Gastrocnemius medialis (tissue), 4 donors: ENCODE data around the gene HES5.

Experiments used
- CTCF ChIP-seq, 5 experiments: fragments of 450-650 bp in 3 of 5; fragments of 200-600 bp in 2 of 5; sonication (generic) in 2 of 5; IDR thresholded peaks in 4 of 5; conservative IDR thresholded peaks in 1 of 5; 1 replicate in 4 of 5; 2 replicates in 1 of 5; pipeline ENCODE4 v1.5.1; 2016 to 2019; ENCODE audit warnings: antibody characterized with exemption in 5 of 5, mild to moderate bottlenecking in 3 of 5, moderate library complexity in 3 of 5
- POLR2A ChIP-seq, 2 donors: fragments of 450-650 bp; IDR thresholded peaks; one replicate each; pipeline ENCODE4 v1.6.1; 2017; ENCODE audit warnings: antibody characterized with exemption in 2 of 2, mild to moderate bottlenecking in 2 of 2, moderate library complexity in 2 of 2

DNA sequence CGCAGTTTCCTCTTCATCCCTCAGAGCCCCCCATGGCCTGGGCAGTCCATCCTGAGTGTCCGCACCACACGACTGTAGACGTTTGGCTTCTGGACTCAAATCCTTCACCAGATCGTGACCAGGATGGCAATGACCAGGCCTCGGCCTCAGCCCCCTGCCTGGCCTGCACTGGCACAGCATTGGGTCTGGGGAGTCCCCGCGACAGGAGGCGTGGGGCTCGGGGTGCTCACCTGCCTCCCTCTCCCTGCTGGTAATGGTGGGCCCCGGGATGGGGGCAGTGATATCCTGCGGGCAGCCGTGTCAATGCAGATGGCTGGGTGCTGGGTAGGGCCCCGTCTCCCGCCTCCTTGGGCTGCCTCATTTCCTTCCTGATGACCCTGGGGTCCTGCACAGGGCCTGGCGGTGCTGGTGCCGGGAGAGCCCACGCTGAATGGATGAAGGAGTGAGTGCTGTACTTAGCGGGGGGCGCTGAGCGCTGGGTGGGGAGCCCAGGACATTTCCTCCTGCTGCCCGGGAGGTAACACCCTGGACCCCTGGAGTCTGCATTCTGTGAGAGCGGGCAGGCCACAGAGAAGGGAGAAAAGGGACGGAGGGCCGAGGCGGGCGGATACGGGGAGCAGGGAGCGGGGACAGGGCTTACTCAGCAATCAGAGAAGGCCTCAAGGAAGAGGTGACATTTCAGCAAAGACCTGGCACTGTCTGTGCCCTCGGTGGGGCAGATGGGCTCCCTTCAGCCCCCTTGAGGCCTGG is 24.0 kb upstream of the HES5 start:
- TF ChIP-seq CTCF (IDR thresholded peaks at IDR 0.05 in 4 of 5, conservative IDR thresholded peaks at IDR 0.05 in 1 of 5) (no peak), POLR2A (IDR thresholded peaks at IDR 0.05) (no peak)
